GM23338 (cell line): ENCODE results near the gene BUB1B. TPM values are rescaled to one million over a fixed set of nuclear protein-coding genes. Genes with fewer than 3 reads are reported as not detected.

Source experiments
- ATAC-seq: fragments of 200-7000 bp; cut with Tn5 transposase; 3 replicates; pipeline ENCODE4 v1.9.1; 2020
- DNase-seq: peaks from one replicate; pipeline ENCODE4 v3.0.0-alpha.2; 2015; ENCODE audit warnings: low spot score
- H2AFZ ChIP-seq: fragments of 200-600 bp; sonication (generic); 2 replicates; pipeline ENCODE4 v1.8.0; 2016; ENCODE audit warnings: antibody characterized with exemption, mild to moderate bottlenecking, moderate library complexity
- H3F3A ChIP-seq: fragments of 200-600 bp; sonication (generic); replicated peaks from 2 replicates; pipeline ENCODE4 v1.8.0; 2017; ENCODE audit warnings: antibody characterized with exemption, mixed run types, low read depth
- H3K27ac ChIP-seq: fragments of 200-600 bp; sonication (generic); 2 replicates; pipeline ENCODE4 v1.6.1; 2016; ENCODE audit warnings: low read depth
- H3K27me3 ChIP-seq: fragments of 200-600 bp; sonication (generic); 2 replicates; pipeline ENCODE4 v1.8.0; 2016; ENCODE audit warnings: mild to moderate bottlenecking, mixed run types, moderate library complexity; ENCODE audit not compliant: insufficient read depth
- H3K36me3 ChIP-seq: fragments of 200-600 bp; sonication (generic); 2 replicates; pipeline ENCODE4 v1.8.0; 2016; ENCODE audit warnings: mild to moderate bottlenecking; ENCODE audit not compliant: insufficient read depth
- H3K4me1 ChIP-seq: fragments of 200-600 bp; sonication (generic); 2 replicates; pipeline ENCODE4 v1.8.0; 2016; ENCODE audit warnings: mild to moderate bottlenecking, moderate library complexity; ENCODE audit not compliant: insufficient read depth
- H3K4me2 ChIP-seq: fragments of 200-600 bp; sonication (generic); 2 replicates; pipeline ENCODE4 v1.7.1; 2017; ENCODE audit warnings: mixed run types
- H3K4me3 ChIP-seq: fragments of 200-600 bp; sonication (generic); 2 replicates; pipeline ENCODE4 v1.6.1; 2016; ENCODE audit warnings: mixed run types
- H3K79me2 ChIP-seq: fragments of 200-600 bp; sonication (generic); replicated peaks from 2 replicates; pipeline ENCODE4 v1.8.0; 2017; ENCODE audit warnings: mild to moderate bottlenecking; ENCODE audit not compliant: insufficient read depth
- H3K9me2 ChIP-seq: fragments of 200-600 bp; sonication (generic); 2 replicates; pipeline ENCODE4 v1.8.0; 2017; ENCODE audit not compliant: insufficient read depth
- H4K20me1 ChIP-seq: fragments of 200-600 bp; sonication (generic); replicated peaks from 2 replicates; pipeline ENCODE4 v1.8.0; 2017; ENCODE audit warnings: mild to moderate bottlenecking; ENCODE audit not compliant: insufficient read depth
- H3K27ac Mint-ChIP-seq: 2 replicates; pipeline ENCODE4 v1.8.0; 2020; ENCODE audit warnings: inconsistent platforms, mild to moderate bottlenecking, moderate library complexity, mixed read lengths
- H3K27me3 Mint-ChIP-seq: 3 replicates; pipeline ENCODE4 v1.8.0; 2022; ENCODE audit warnings: low read depth, mild to moderate bottlenecking, moderate library complexity, mixed read lengths, inconsistent platforms; ENCODE audit not compliant: insufficient read depth, poor library complexity
- H3K36me3 Mint-ChIP-seq: 3 replicates; pipeline ENCODE4 v1.8.0; 2021; ENCODE audit warnings: low read depth, mild to moderate bottlenecking, inconsistent platforms, moderate library complexity, mixed read lengths
- H3K4me1 Mint-ChIP-seq: 3 replicates; pipeline ENCODE4 v1.8.0; 2020; ENCODE audit warnings: mild to moderate bottlenecking, inconsistent platforms, mixed read lengths
- H3K4me3 Mint-ChIP-seq: 3 replicates; pipeline ENCODE4 v1.8.0; 2021; ENCODE audit warnings: moderate library complexity, mild to moderate bottlenecking, inconsistent platforms, mixed read lengths
- H3K9me3 Mint-ChIP-seq: 3 replicates; pipeline ENCODE4 v1.8.0; 2020; ENCODE audit warnings: moderate library complexity, mild to moderate bottlenecking, inconsistent platforms, mixed read lengths
- CREB1 ChIP-seq: fragments of 250-450 bp; sonication (Bioruptor Pico); IDR thresholded peaks from 2 replicates; pipeline ENCODE4 v1.5.0; 2020; ENCODE audit warnings: low read depth, mild to moderate bottlenecking, moderate library complexity
- CTCF ChIP-seq, 2 experiments: fragments of 200-600 bp in 1 of 2; sonication (generic) in 1 of 2; conservative IDR thresholded peaks; 2 replicates each; pipeline versions ENCODE4 v1.5.1 to v1.6.1; 2016 to 2017; ENCODE audit warnings: antibody characterized with exemption in 2 of 2, low read depth in 2 of 2, mild to moderate bottlenecking in 2 of 2, moderate library complexity in 1 of 2
- ETS1 ChIP-seq: IDR thresholded peaks from 2 replicates; pipeline ENCODE4 v1.6.1; 2016; ENCODE audit warnings: antibody characterized with exemption
- EZH2 ChIP-seq: fragments of 200-600 bp; sonication (generic); IDR thresholded peaks from one replicate; pipeline ENCODE4 v1.8.0; 2017; ENCODE audit warnings: antibody characterized with exemption, mild to moderate bottlenecking, low read depth; ENCODE audit not compliant: unreplicated experiment
- EZH2phosphoT487 ChIP-seq: fragments of 200-600 bp; sonication (generic); IDR thresholded peaks from one replicate; pipeline ENCODE4 v1.8.1; 2018; ENCODE audit warnings: antibody characterized with exemption; ENCODE audit not compliant: unreplicated experiment
- JUNB ChIP-seq: IDR thresholded peaks from one replicate; pipeline ENCODE4 v1.6.1; 2016; ENCODE audit warnings: antibody characterized with exemption; ENCODE audit not compliant: unreplicated experiment
- NANOG ChIP-seq: IDR thresholded peaks from 2 replicates; pipeline ENCODE4 v1.6.1; 2016; ENCODE audit warnings: antibody characterized with exemption, borderline replicate concordance
- POLR2AphosphoS5 ChIP-seq: IDR thresholded peaks from 2 replicates; pipeline ENCODE4 v1.6.1; 2016; ENCODE audit warnings: antibody characterized with exemption, low read depth
- STAT1 ChIP-seq: IDR thresholded peaks from one replicate; pipeline ENCODE4 v1.6.1; 2016; ENCODE audit warnings: antibody characterized with exemption; ENCODE audit not compliant: unreplicated experiment
- ZNF114 ChIP-seq: fragments of 250-450 bp; sonication (Bioruptor Pico); IDR thresholded peaks from 2 replicates; pipeline ENCODE4 v1.5.0; 2020; ENCODE audit warnings: mild to moderate bottlenecking, moderate library complexity
- ZNF331 ChIP-seq: fragments of 250-450 bp; sonication (Bioruptor Pico); IDR thresholded peaks from 2 replicates; pipeline ENCODE4 v1.5.0; 2020; ENCODE audit warnings: low read depth, mild to moderate bottlenecking, moderate library complexity
- polyA plus RNA-seq: library from polyadenylated mRNA; unstranded; fragments of >200 nt; fragmentation: Nextera tagmentation; extraction: Ambion mirVana; gene quantifications from 2 replicates; pipeline ENCODE4 v1.2.1, GENCODE V29; 2016
- total RNA-seq: library from RNA; depleted of rRNA; stranded (reverse); fragments of >200 nt; shearing (Covaris generic); gene quantifications from 2 replicates; pipeline ENCODE4 v1.2.3, GENCODE V29; 2014

The BUB1B gene
- total and polyA plus RNA-seq, 2 experiments from 2014 or later: 77.7 to 160 TPM

GRCh38 chr15:40263024-40263754, 102.3 kb downstream of the BUB1B start:
- no peak overlapping the region for H3K27ac ChIP-seq
- ATAC-seq (no peak), DNase-seq (no peak)
- H2AFZ ChIP-seq: no peak overlapping the region
- H3K36me3 ChIP-seq: no peaks in the 10 kb centered on the region
- H3K4me1 Mint-ChIP-seq: peaks cover 29% of the 10 kb centered on the region
- TF ChIP-seq JUNB: no peak
- TF ChIP-seq ZNF114: no peak
- no peak for TF ChIP-seq CREB1
- no peak for TF ChIP-seq ZNF331
- TF ChIP-seq CTCF (conservative IDR thresholded peaks at IDR 0.05; ENCODE audit: low read depth in 2 of 2): no peak
- TF ChIP-seq STAT1: no peak
- H3K27ac Mint-ChIP-seq: no peak overlapping the region
- no peaks in the 10 kb centered on the region for H3K27me3 ChIP-seq
- no peak overlapping the region for H3K4me2 ChIP-seq
- no peaks in the 10 kb centered on the region for H4K20me1 ChIP-seq
- H3K79me2 ChIP-seq: no peaks in the 10 kb centered on the region
- H3F3A ChIP-seq: no peaks in the 10 kb centered on the region
- H3K27me3 Mint-ChIP-seq: peaks cover 5% of the 10 kb centered on the region
- no peak overlapping the region for H3K4me3 Mint-ChIP-seq
- peaks cover 4% of the 10 kb centered on the region; the same call in 1 of the 3 replicates for H3K36me3 Mint-ChIP-seq
- H3K4me1 ChIP-seq: peaks cover 10% of the 10 kb centered on the region
- H3K9me3 Mint-ChIP-seq: no peaks in the 10 kb centered on the region; the same call in 2 of the 3 replicates
- H3K9me2 ChIP-seq: no peaks in the 10 kb centered on the region
- no peak overlapping the region for H3K4me3 ChIP-seq

GRCh38 chr15:40264321-40265153, 103.7 kb downstream of the BUB1B start:
- H3K27ac ChIP-seq: no peak overlapping the region
- DNase-seq: no peak
- no peaks in the 10 kb centered on the region for H3K9me2 ChIP-seq
- no peaks in the 10 kb centered on the region for H3K36me3 ChIP-seq
- no peak overlapping the region for H3K4me3 ChIP-seq
- H3K4me3 Mint-ChIP-seq: no peak overlapping the region; the same call in 2 of the 3 replicates
- H3F3A ChIP-seq: no peaks in the 10 kb centered on the region
- no peak overlapping the region for H2AFZ ChIP-seq
- no peaks in the 10 kb centered on the region for H3K4me1 ChIP-seq
- no peaks in the 10 kb centered on the region for H3K27me3 ChIP-seq
- peaks cover 4% of the 10 kb centered on the region; the same call in 1 of the 3 replicates for H3K36me3 Mint-ChIP-seq
- no peak overlapping the region for H3K27ac Mint-ChIP-seq
- no peaks in the 10 kb centered on the region; the same call in 2 of the 3 replicates for H3K9me3 Mint-ChIP-seq
- H3K4me1 Mint-ChIP-seq: peaks cover 17% of the 10 kb centered on the region
- no peaks in the 10 kb centered on the region for H4K20me1 ChIP-seq
- H3K79me2 ChIP-seq: no peaks in the 10 kb centered on the region
- no peak for ATAC-seq
- no peak overlapping the region for H3K4me2 ChIP-seq
- H3K27me3 Mint-ChIP-seq: peaks cover 3% of the 10 kb centered on the region
- TF ChIP-seq CTCF (conservative IDR thresholded peaks at IDR 0.05; ENCODE audit: low read depth in 2 of 2) (no peak), ZNF331 (no peak), CREB1 (no peak), POLR2AphosphoS5 (no peak), NANOG (no peak), ETS1 (no peak), EZH2 (no peak), EZH2phosphoT487 (no peak)
